ENCODE measurements around the gene DNAH2.

Gene DNAH2

GRCh38 chr17:7748076-7748775 is 30.7 kb downstream of the DNAH2 start:
- Histone ChIP-seq H3K9me3 (ENCODE audit: control insufficient read depth, low read length) (peaks cover 6% of the 10 kb centered on the region), H3K36me3 (ENCODE audit: control insufficient read depth, insufficient read depth, low read length) (no peaks in the 10 kb centered on the region), H3K27ac (ENCODE audit: low read depth, low read length, severe bottlenecking) (peak overlapping the region; percentile 97), H3K4me3 (ENCODE audit: extremely low read depth, insufficient read depth, low read length, poor library complexity, severe bottlenecking) (no peak overlapping the region), H3K4me1 (ENCODE audit: control insufficient read depth, insufficient read depth, low read length, poor library complexity, severe bottlenecking) (peaks cover 31% of the 10 kb centered on the region)
- WGBS, 2 experiments (ENCODE audit: insufficient coverage in 2 of 2): 52 to 63% methylated on average over 3 to 6 of the region's 10 CpGs

GRCh38 chr17:7750321-7750821 is 32.8 kb downstream of the DNAH2 start:
- Histone ChIP-seq H3K36me3 (ENCODE audit: control insufficient read depth, insufficient read depth, low read length) (no peaks in the 10 kb centered on the region), H3K4me3 (ENCODE audit: extremely low read depth, insufficient read depth, low read length, poor library complexity, severe bottlenecking) (no peak overlapping the region), H3K4me1 (ENCODE audit: control insufficient read depth, insufficient read depth, low read length, poor library complexity, severe bottlenecking) (peaks cover 21% of the 10 kb centered on the region), H3K9me3 (ENCODE audit: control insufficient read depth, low read length) (peaks cover 6% of the 10 kb centered on the region), H3K27ac (ENCODE audit: low read depth, low read length, severe bottlenecking) (peak overlapping the region; percentile 77)
- 60% methylated on average over 1 of the region's 4 CpGs; no CpG with 5 or more reads in 1 of the 2 experiments for WGBS, 2 experiments (ENCODE audit: insufficient coverage in 2 of 2)

- H3K36me3 ChIP-seq (ENCODE audit: control insufficient read depth, insufficient read depth, low read length): no peaks in the 10 kb centered on the region
- peaks cover 3% of the 10 kb centered on the region for H3K4me1 ChIP-seq (ENCODE audit: control insufficient read depth, insufficient read depth, low read length, poor library complexity, severe bottlenecking)
- H3K9me3 ChIP-seq (ENCODE audit: control insufficient read depth, low read length): peaks cover 2% of the 10 kb centered on the region
- no peak overlapping the region for H3K27ac ChIP-seq (ENCODE audit: low read depth, low read length, severe bottlenecking)
- WGBS, 2 experiments (ENCODE audit: insufficient coverage in 2 of 2): 89 to 97% methylated on average over 5 to 7 of the region's 8 CpGs
- no peak overlapping the region for H3K4me3 ChIP-seq (ENCODE audit: extremely low read depth, insufficient read depth, low read length, poor library complexity, severe bottlenecking)
Measured at GRCh38 chr17:7754656-7755055, 37.1 kb downstream of the DNAH2 start.

GRCh38 chr17:7755095-7755890 is 37.7 kb downstream of the DNAH2 start:
- Histone ChIP-seq H3K4me3 (ENCODE audit: extremely low read depth, insufficient read depth, low read length, poor library complexity, severe bottlenecking) (no peak overlapping the region), H3K4me1 (ENCODE audit: control insufficient read depth, insufficient read depth, low read length, poor library complexity, severe bottlenecking) (peaks cover 3% of the 10 kb centered on the region), H3K9me3 (ENCODE audit: control insufficient read depth, low read length) (no peaks in the 10 kb centered on the region), H3K27ac (ENCODE audit: low read depth, low read length, severe bottlenecking) (no peak overlapping the region), H3K36me3 (ENCODE audit: control insufficient read depth, insufficient read depth, low read length) (no peaks in the 10 kb centered on the region)
- 72 to 82% methylated on average over 4 to 8 of the region's 9 CpGs for WGBS, 2 experiments (ENCODE audit: insufficient coverage in 2 of 2)

- Histone ChIP-seq H3K36me3 (ENCODE audit: control insufficient read depth, insufficient read depth, low read length) (no peaks in the 10 kb centered on the region), H3K9me3 (ENCODE audit: control insufficient read depth, low read length) (peaks cover 3% of the 10 kb centered on the region)
- 89 to 95% methylated on average over 14 of the region's 14 CpGs for WGBS, 2 experiments (ENCODE audit: insufficient coverage in 2 of 2)
Measured at GRCh38 chr17:7756968-7757367, 39.4 kb downstream of the DNAH2 start.

GRCh38 chr17:7763919-7764318 is 46.4 kb downstream of the DNAH2 start:
- Histone ChIP-seq H3K4me3 (ENCODE audit: extremely low read depth, insufficient read depth, low read length, poor library complexity, severe bottlenecking) (no peak overlapping the region), H3K27ac (ENCODE audit: low read depth, low read length, severe bottlenecking) (no peak overlapping the region), H3K36me3 (ENCODE audit: control insufficient read depth, insufficient read depth, low read length) (no peaks in the 10 kb centered on the region), H3K4me1 (ENCODE audit: control insufficient read depth, insufficient read depth, low read length, poor library complexity, severe bottlenecking) (no peaks in the 10 kb centered on the region), H3K9me3 (ENCODE audit: control insufficient read depth, low read length) (peaks cover 3% of the 10 kb centered on the region)
- 88 to 93% methylated on average over 16 of the region's 16 CpGs for WGBS, 2 experiments (ENCODE audit: insufficient coverage in 2 of 2)

More at GRCh38 chr17:7756968-7757367, 39.4 kb downstream of the DNAH2 start:
- no peak overlapping the region for H3K27ac ChIP-seq (ENCODE audit: low read depth, low read length, severe bottlenecking)
- no peak overlapping the region for H3K4me3 ChIP-seq (ENCODE audit: extremely low read depth, insufficient read depth, low read length, poor library complexity, severe bottlenecking)
- H3K4me1 ChIP-seq (ENCODE audit: control insufficient read depth, insufficient read depth, low read length, poor library complexity, severe bottlenecking): no peaks in the 10 kb centered on the region

GRCh38 chr17:7767004-7767403 is 49.5 kb downstream of the DNAH2 start:
- no peaks in the 10 kb centered on the region for H3K36me3 ChIP-seq (ENCODE audit: control insufficient read depth, insufficient read depth, low read length)
- H3K4me1 ChIP-seq (ENCODE audit: control insufficient read depth, insufficient read depth, low read length, poor library complexity, severe bottlenecking): no peaks in the 10 kb centered on the region
- 90 to 91% methylated on average over 2 to 9 of the region's 10 CpGs for WGBS, 2 experiments (ENCODE audit: insufficient coverage in 2 of 2)
- no peaks in the 10 kb centered on the region for H3K9me3 ChIP-seq (ENCODE audit: control insufficient read depth, low read length)
- no peak overlapping the region for H3K27ac ChIP-seq (ENCODE audit: low read depth, low read length, severe bottlenecking)
- H3K4me3 ChIP-seq (ENCODE audit: extremely low read depth, insufficient read depth, low read length, poor library complexity, severe bottlenecking): no peak overlapping the region

GRCh38 chr17:7767405-7768021 is 50.0 kb downstream of the DNAH2 start:
- H3K9me3 ChIP-seq (ENCODE audit: control insufficient read depth, low read length): no peaks in the 10 kb centered on the region
- 71% methylated on average over 11 to 16 of the region's 17 CpGs for WGBS, 2 experiments (ENCODE audit: insufficient coverage in 2 of 2)

GRCh38 chr17:7769854-7770253 is 52.3 kb downstream of the DNAH2 start:
- 100% methylated on average over 1 of the region's 4 CpGs for WGBS, 2 experiments (ENCODE audit: insufficient coverage in 2 of 2)
- Histone ChIP-seq H3K4me3 (ENCODE audit: extremely low read depth, insufficient read depth, low read length, poor library complexity, severe bottlenecking) (no peak overlapping the region), H3K36me3 (ENCODE audit: control insufficient read depth, insufficient read depth, low read length) (no peaks in the 10 kb centered on the region), H3K4me1 (ENCODE audit: control insufficient read depth, insufficient read depth, low read length, poor library complexity, severe bottlenecking) (no peaks in the 10 kb centered on the region), H3K9me3 (ENCODE audit: control insufficient read depth, low read length) (no peaks in the 10 kb centered on the region), H3K27ac (ENCODE audit: low read depth, low read length, severe bottlenecking) (no peak overlapping the region)

More at GRCh38 chr17:7767405-7768021, 50.0 kb downstream of the DNAH2 start:
- Histone ChIP-seq H3K36me3 (ENCODE audit: control insufficient read depth, insufficient read depth, low read length) (no peaks in the 10 kb centered on the region), H3K4me3 (ENCODE audit: extremely low read depth, insufficient read depth, low read length, poor library complexity, severe bottlenecking) (no peak overlapping the region), H3K4me1 (ENCODE audit: control insufficient read depth, insufficient read depth, low read length, poor library complexity, severe bottlenecking) (no peaks in the 10 kb centered on the region), H3K27ac (ENCODE audit: low read depth, low read length, severe bottlenecking) (no peak overlapping the region)

GRCh38 chr17:7774055-7774521 is 56.5 kb downstream of the DNAH2 start:
- 71 to 78% methylated on average over 6 to 9 of the region's 9 CpGs for WGBS, 2 experiments (ENCODE audit: insufficient coverage in 2 of 2)
- Histone ChIP-seq H3K36me3 (ENCODE audit: control insufficient read depth, insufficient read depth, low read length) (no peaks in the 10 kb centered on the region), H3K9me3 (ENCODE audit: control insufficient read depth, low read length) (no peaks in the 10 kb centered on the region), H3K27ac (ENCODE audit: low read depth, low read length, severe bottlenecking) (peak overlapping the region; percentile 54), H3K4me3 (ENCODE audit: extremely low read depth, insufficient read depth, low read length, poor library complexity, severe bottlenecking) (no peak overlapping the region), H3K4me1 (ENCODE audit: control insufficient read depth, insufficient read depth, low read length, poor library complexity, severe bottlenecking) (no peaks in the 10 kb centered on the region)

Data from mesodermal cell (in vitro differentiated cells).